Measurements from ENCODE around the gene S100A11. TPM values are rescaled to one million over a fixed set of nuclear protein-coding genes. Genes with fewer than 3 reads are reported as not detected.

S100A11 gene
- total and polyA plus RNA-seq, 9 of the 15 experiments (the other 6 are each of a cell fraction or from before 2014, with no cell fraction given), result 131 to 808 (median 235) TPM

GRCh38 chr1:152061952-152062351, 25.1 kb upstream of the S100A11 start (continued):
- TF ChIP-seq, protein P1, sequence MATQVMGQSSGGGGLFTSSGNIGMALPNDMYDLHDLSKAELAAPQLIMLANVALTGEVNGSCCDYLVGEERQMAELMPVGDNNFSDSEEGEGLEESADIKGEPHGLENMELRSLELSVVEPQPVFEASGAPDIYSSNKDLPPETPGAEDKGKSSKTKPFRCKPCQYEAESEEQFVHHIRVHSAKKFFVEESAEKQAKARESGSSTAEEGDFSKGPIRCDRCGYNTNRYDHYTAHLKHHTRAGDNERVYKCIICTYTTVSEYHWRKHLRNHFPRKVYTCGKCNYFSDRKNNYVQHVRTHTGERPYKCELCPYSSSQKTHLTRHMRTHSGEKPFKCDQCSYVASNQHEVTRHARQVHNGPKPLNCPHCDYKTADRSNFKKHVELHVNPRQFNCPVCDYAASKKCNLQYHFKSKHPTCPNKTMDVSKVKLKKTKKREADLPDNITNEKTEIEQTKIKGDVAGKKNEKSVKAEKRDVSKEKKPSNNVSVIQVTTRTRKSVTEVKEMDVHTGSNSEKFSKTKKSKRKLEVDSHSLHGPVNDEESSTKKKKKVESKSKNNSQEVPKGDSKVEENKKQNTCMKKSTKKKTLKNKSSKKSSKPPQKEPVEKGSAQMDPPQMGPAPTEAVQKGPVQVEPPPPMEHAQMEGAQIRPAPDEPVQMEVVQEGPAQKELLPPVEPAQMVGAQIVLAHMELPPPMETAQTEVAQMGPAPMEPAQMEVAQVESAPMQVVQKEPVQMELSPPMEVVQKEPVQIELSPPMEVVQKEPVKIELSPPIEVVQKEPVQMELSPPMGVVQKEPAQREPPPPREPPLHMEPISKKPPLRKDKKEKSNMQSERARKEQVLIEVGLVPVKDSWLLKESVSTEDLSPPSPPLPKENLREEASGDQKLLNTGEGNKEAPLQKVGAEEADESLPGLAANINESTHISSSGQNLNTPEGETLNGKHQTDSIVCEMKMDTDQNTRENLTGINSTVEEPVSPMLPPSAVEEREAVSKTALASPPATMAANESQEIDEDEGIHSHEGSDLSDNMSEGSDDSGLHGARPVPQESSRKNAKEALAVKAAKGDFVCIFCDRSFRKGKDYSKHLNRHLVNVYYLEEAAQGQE (IDR thresholded peaks at IDR 0.05; ENCODE audit: borderline replicate concordance), result peak; percentile 22; the same call in 1 of the 2 replicates
- TF ChIP-seq, protein P1 (CRISPR knock-in tag; IDR thresholded peaks at IDR 0.05; ENCODE audit: low read depth), result no peak
